ENCODE measurements around the gene COL18A1. TPM values are rescaled to one million over a fixed set of nuclear protein-coding genes. Genes with fewer than 3 reads are reported as not detected.

The COL18A1 gene
- total RNA-seq, 4 donors from 2014 or later: 19.3 to 121 (median 23.3) TPM

DNA sequence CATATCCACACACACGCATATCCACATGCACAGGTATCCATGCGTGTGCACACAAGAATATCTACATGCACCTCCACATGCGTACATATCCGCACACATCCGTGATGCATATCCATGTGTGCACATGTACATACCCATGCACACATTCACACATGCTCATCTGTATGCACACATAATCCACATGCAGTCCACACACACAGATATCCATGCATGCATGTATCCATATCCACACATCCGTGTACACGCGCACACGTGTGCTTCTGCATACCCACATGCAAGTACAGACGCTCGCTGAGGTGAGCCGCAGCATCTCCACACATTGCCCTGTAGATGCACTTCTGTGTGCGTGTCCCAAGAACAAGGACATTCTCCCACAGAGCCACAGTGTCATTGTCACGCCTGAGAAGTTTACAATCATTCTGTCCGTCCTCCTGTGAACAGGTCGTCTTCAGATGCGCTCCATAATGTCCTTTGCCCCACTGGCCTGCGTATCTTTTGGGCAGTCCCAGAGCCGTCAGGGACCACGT lies 43.4 kb downstream of the COL18A1 start:
- TF ChIP-seq POLR2AphosphoS5 (IDR thresholded peaks at IDR 0.05) (no peak), EP300 (IDR thresholded peaks at IDR 0.05; ENCODE audit: low read depth) (no peak), POLR2A (IDR thresholded peaks at IDR 0.05) (no peak)
- TF ChIP-seq, protein P1, sequence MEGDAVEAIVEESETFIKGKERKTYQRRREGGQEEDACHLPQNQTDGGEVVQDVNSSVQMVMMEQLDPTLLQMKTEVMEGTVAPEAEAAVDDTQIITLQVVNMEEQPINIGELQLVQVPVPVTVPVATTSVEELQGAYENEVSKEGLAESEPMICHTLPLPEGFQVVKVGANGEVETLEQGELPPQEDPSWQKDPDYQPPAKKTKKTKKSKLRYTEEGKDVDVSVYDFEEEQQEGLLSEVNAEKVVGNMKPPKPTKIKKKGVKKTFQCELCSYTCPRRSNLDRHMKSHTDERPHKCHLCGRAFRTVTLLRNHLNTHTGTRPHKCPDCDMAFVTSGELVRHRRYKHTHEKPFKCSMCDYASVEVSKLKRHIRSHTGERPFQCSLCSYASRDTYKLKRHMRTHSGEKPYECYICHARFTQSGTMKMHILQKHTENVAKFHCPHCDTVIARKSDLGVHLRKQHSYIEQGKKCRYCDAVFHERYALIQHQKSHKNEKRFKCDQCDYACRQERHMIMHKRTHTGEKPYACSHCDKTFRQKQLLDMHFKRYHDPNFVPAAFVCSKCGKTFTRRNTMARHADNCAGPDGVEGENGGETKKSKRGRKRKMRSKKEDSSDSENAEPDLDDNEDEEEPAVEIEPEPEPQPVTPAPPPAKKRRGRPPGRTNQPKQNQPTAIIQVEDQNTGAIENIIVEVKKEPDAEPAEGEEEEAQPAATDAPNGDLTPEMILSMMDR (IDR thresholded peaks at IDR 0.05): no peak
- intact Hi-C loops (cut with DNase I; ENCODE audit: low total_unique reads): no loop called here
- DNase-seq: no peak
- WGBS, 2 donors (ENCODE audit: low coverage in 1 of 2): 84 to 86% methylated on average over 12 to 20 of the region's 20 CpGs
- Histone ChIP-seq H3K36me3 (no peaks in the 10 kb centered on the region), H3K27ac (no peak overlapping the region), H3K4me1 (no peaks in the 10 kb centered on the region), H3K9me3 (no peaks in the 10 kb centered on the region), H3K27me3 (no peaks in the 10 kb centered on the region), H3K4me3 (no peak overlapping the region)
- in situ Hi-C loops (cut with MboI; ENCODE audit: low pct_ligation_motif_present in 1 of 4, low pct_unique_long_range_greater_than_20kb in 1 of 4, low sequenced_read_pairs in 3 of 4): loop anchor here in 3 of 4 donors (10.0 to 25.0 kb wide), 3 partner anchors 161 to 311 kb away; partner anchors contain the start of gene POFUT2 (in 1 of the 3)

DNA sequence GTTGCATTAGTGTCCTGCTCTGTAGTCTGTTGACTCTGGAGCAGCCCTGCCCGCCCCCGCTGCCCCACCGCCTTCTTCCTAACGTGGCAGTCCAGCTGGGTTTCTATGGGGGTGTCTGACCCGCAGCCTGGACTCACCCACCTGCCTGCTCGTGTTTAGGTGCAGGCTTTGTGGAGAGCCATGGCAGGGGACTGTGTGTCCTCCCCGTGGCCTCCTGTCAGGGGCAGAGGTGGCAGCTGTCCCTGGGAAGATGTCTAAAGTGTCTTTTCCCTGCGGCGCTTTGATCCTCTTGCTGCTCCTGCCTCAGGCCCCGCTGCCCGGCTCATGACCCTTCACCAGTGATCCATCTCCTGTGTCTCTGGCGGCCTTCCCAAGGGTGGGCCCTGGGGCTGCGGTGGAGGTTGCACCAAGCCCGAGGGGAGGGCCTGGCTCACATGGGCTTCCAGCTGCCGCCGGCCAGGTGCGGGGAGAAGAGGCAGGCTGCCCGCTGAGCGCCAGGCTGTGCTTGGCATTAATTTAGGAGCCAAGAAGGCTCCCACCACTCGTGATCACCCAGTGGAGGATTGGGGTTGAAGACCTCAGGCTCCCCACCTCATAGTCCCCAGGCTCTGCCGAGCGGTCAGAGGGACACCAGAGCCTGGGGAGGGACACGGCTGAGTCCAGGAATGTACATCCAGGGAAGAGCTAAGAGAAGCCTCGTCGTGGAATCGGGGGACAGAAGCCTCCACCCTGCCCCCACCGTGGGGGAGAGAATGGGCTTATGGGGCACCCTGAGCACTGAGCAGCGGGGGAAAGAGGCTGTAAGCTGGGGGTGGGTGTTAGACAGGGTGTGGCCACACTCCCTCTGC lies 44.1 kb downstream of the COL18A1 start:
- no peaks in the 10 kb centered on the region for H3K36me3 ChIP-seq
- H3K27ac ChIP-seq: no peak overlapping the region
- TF ChIP-seq POLR2A (IDR thresholded peaks at IDR 0.05) (no peak), POLR2AphosphoS5 (IDR thresholded peaks at IDR 0.05) (no peak), EP300 (IDR thresholded peaks at IDR 0.05; ENCODE audit: low read depth) (no peak)
- TF ChIP-seq, protein P1 (IDR thresholded peaks at IDR 0.05): no peak
- H3K4me3 ChIP-seq: no peak overlapping the region
- no peaks in the 10 kb centered on the region for H3K27me3 ChIP-seq
- in situ Hi-C loops (cut with MboI; ENCODE audit: low pct_ligation_motif_present in 1 of 4, low pct_unique_long_range_greater_than_20kb in 1 of 4, low sequenced_read_pairs in 3 of 4) (loop anchor here in 3 of 4 donors (10.0 to 25.0 kb wide), 3 partner anchors 162 to 312 kb away; partner anchors contain the start of gene POFUT2 (in 1 of the 3)), intact Hi-C loops (cut with DNase I; ENCODE audit: low total_unique reads) (no loop called here)
- H3K4me1 ChIP-seq: peaks cover 0 to 1% (median under 1%) of the 10 kb centered on the region in 4 donors
- DNase-seq: no peak
- WGBS, 2 donors (ENCODE audit: low coverage in 1 of 2): 59 to 84% methylated on average over 5 to 28 of the region's 28 CpGs
- H3K9me3 ChIP-seq: no peaks in the 10 kb centered on the region

DNA sequence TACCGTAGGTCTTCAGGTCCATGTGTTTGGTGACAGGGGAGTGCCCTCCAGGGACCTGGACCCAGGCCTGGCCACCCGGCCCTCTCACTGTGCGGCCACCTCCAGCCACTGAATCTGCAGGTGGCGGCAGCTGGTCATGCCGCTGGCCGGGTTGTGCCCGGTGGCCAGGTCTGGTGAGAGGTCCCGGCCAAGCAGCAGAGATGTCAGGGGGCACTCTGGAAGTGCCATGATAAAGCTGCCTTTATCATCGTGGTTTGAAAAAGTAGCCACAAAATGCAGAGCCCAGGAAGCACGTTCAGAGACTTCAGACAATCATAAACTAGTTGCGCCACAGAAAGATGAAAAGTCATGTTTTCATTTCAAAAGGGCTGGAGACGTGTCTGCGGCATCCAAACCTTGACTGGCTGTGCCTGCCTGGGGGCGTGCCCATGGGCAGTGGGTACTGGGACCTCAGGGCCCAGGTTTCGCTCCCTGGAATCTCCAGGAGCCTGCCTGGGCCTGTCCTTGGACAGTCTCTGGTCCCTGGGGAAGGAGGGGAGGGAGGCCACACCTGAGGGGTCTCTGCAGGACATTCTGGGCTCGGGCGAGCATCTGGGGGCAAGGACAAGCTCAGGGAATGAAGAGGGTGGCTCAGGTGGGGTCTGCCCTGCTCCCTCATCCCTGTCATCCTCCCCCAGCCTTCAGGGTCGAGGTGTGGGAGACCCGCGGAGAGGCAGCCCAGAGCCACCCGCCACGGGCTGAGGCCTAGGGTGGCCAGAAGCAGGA lies 44.9 kb downstream of the COL18A1 start:
- H3K36me3 ChIP-seq: no peaks in the 10 kb centered on the region
- DNase-seq: no peak
- in situ Hi-C loops (cut with MboI; ENCODE audit: low pct_ligation_motif_present in 1 of 4, low pct_unique_long_range_greater_than_20kb in 1 of 4, low sequenced_read_pairs in 3 of 4): loop anchor here (10.0 to 25.0 kb wide), 4 partner anchors 163 to 313 kb away; partner anchors contain the start of gene POFUT2 (in 2 of the 4)
- TF ChIP-seq EP300 (IDR thresholded peaks at IDR 0.05; ENCODE audit: low read depth) (no peak), POLR2AphosphoS5 (IDR thresholded peaks at IDR 0.05) (no peak), POLR2A (IDR thresholded peaks at IDR 0.05) (no peak)
- TF ChIP-seq, protein P1 (IDR thresholded peaks at IDR 0.05): no peak
- no peak overlapping the region for H3K4me3 ChIP-seq
- no peak overlapping the region for H3K27ac ChIP-seq
- peaks cover 0 to 8% (median 2%) of the 10 kb centered on the region in 4 donors for H3K4me1 ChIP-seq
- 60 to 80% methylated on average over 2 to 22 of the region's 22 CpGs for WGBS, 2 donors (ENCODE audit: low coverage in 1 of 2)
- H3K9me3 ChIP-seq: no peaks in the 10 kb centered on the region
- intact Hi-C loops (cut with DNase I; ENCODE audit: low total_unique reads): no loop called here
- no peaks in the 10 kb centered on the region for H3K27me3 ChIP-seq

All from transverse colon (tissue), 4 donors.